ENCODE measurements around the gene KCNC1.

KCNC1 gene

GRCh38 chr11:17739945-17740338 lies 5.4 kb downstream of the KCNC1 start:
- DNase-seq (ENCODE audit: extremely low spot score): no peak
- CTCF ChIA-PET: interaction anchor here (4.8 kb wide), 1 partner anchor 10 kb away, joined by 38 read pairs; no protein-coding TSS in a partner anchor
- POLR2A ChIA-PET: no interaction called here
- TF ChIP-seq CTCF (IDR thresholded peaks at IDR 0.05; ENCODE audit: control extremely low read depth, extremely low read depth, low read depth, missing control alignments): no peak

DNA sequence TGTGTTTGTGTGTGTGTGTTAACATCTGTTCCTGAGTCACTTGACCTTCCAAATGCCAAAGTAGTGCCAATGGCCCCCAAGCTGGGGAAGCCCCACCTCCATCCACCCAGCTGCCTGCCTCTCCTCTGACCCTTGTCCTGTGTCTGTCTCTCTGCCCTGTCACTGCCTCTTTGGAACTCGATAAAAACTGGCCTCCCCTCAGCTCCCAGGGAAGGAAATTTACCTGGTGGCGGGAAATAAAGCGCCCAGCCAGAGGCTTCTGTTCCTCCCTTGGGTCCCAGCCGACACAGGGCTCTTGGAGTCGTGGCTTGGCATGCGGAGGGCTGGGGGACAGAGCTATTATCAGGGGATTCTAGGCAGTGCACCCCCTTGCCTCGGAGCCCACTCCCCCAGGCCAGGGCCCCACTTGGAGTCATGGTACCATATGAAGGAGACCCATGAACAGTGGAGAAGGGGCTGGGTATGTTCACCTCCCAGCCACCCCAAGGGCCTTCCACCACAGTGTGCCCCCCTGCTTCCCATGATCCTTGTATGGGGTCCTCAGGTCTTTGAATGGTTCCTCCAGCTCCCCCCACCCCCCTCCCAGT lies 6.2 kb downstream of the KCNC1 start:
- DNase-seq (ENCODE audit: extremely low spot score): no peak
- CTCF ChIA-PET: interaction anchor here (4.8 kb wide), 1 partner anchor 10 kb away, joined by 38 read pairs; no protein-coding TSS in a partner anchor
- POLR2A ChIA-PET: no interaction called here
- TF ChIP-seq CTCF (IDR thresholded peaks at IDR 0.05; ENCODE audit: control extremely low read depth, extremely low read depth, low read depth, missing control alignments): no peak

GRCh38 chr11:17741487-17741886 lies 6.9 kb downstream of the KCNC1 start:
- CTCF ChIA-PET: interaction anchor here (0.9 to 4.8 kb wide), 3 partner anchors 11 to 237 kb away, joined by 3 to 38 read pairs (median 5); no protein-coding TSS in a partner anchor
- no peak for TF ChIP-seq CTCF (IDR thresholded peaks at IDR 0.05; ENCODE audit: control extremely low read depth, extremely low read depth, low read depth, missing control alignments)
- POLR2A ChIA-PET: no interaction called here
- DNase-seq (ENCODE audit: extremely low spot score): no peak

DNA sequence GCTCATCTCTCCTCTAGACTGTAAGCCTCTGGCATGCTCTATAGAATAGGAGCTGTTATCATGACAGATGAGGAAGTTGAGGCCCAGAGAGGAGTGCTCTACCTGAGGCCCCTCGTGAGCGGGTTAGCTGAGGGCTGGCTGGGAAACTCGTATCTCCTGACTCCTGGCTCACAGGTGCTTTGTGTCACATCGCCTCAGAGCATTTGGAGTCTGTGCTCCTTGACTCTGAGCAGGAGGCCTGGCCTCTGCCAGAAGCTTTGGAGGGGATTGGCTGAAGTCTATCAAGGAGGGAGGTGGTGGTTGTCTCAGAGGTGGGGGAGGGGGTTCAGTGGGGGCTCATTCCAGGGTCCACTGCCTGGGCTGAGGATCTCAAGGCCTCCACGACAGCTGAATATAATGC lies 7.4 kb downstream of the KCNC1 start:
- ChIA-PET CTCF (interaction anchor here (0.9 to 4.8 kb wide), 3 partner anchors 12 to 237 kb away, joined by 3 to 38 read pairs (median 5); no protein-coding TSS in a partner anchor), POLR2A (no interaction called here)
- DNase-seq (ENCODE audit: extremely low spot score): no peak
- TF ChIP-seq CTCF (IDR thresholded peaks at IDR 0.05; ENCODE audit: control extremely low read depth, extremely low read depth, low read depth, missing control alignments): no peak

GRCh38 chr11:17743026-17743807 lies 8.6 kb downstream of the KCNC1 start:
- DNase-seq (ENCODE audit: extremely low spot score): no peak
- TF ChIP-seq CTCF (IDR thresholded peaks at IDR 0.05; ENCODE audit: control extremely low read depth, extremely low read depth, low read depth, missing control alignments): no peak
- ChIA-PET POLR2A (no interaction called here), CTCF (interaction anchor here (1.2 to 2.3 kb wide), 3 partner anchors 12 to 236 kb away, joined by 4 to 16 read pairs (median 6); no protein-coding TSS in a partner anchor)

- TF ChIP-seq CTCF (IDR thresholded peaks at IDR 0.05; ENCODE audit: control extremely low read depth, extremely low read depth, low read depth, missing control alignments): no peak
- ChIA-PET CTCF (interaction anchor here (0.9 to 2.3 kb wide), 4 partner anchors 13 to 237 kb away, joined by 3 to 16 read pairs (median 5); no protein-coding TSS in a partner anchor), POLR2A (no interaction called here)
- no peak for DNase-seq (ENCODE audit: extremely low spot score)
Measured at GRCh38 chr11:17743808-17744119, 9.2 kb downstream of the KCNC1 start.
